HepG2 (cell line): ENCODE measurements around the gene MBD5. TPM values are rescaled to one million over a fixed set of nuclear protein-coding genes. Genes with fewer than 3 reads are reported as not detected.
"Not testable (repeated sequence)": the region's sequence is repeated elsewhere in the genome, so short reads cannot be mapped to it uniquely, and the experiment has no call there.

Source experiments
- ATAC-seq: fragments of 200-7000 bp; cut with Tn5 transposase; 3 replicates; pipeline ENCODE4 v1.9.1; 2020; ENCODE audit warnings: mild to moderate bottlenecking, moderate library complexity
- BruUV-seq: library from RNA; stranded (reverse); fragments of 400-500 nt; replicated peaks from 2 replicates; lab custom pipeline; 2021; lab: Mats Ljungman, UMichigan
- CTCF ChIA-PET: fragments of 300-600 bp; formaldehyde crosslinking; extraction: SDS; loops from one replicate; lab custom pipeline; 2021; ENCODE audit warnings: low total read pairs, inconsistent platforms, low intra/inter-chr PET ratio; lab: Yijun Ruan, JAX
- POLR2A ChIA-PET: fragments of 350-600 bp; sonication (Branson Sonifier 250); formaldehyde crosslinking; loops from one replicate; lab custom pipeline; 2020; ENCODE audit warnings: antibody characterized with exemption, inconsistent platforms; lab: Yijun Ruan, JAX
- DNase-seq: peaks from one replicate; pipeline ENCODE4 v3.0.0-alpha.2; 2015; ENCODE audit warnings: low spot score
- FAIRE-seq: peaks from 3 replicates; lab custom pipeline; 2011; peaks lifted over from hg19 to GRCh38; lab: Jason Lieb, UNC
- H2AFZ ChIP-seq: one replicate; pipeline ENCODE4 v1.6.1; 2011; ENCODE audit warnings: low read length, inconsistent platforms
- H3K27ac ChIP-seq: fragments of 300-600 bp; 3 replicates; pipeline ENCODE4 v1.8.0; 2011; ENCODE audit warnings: mixed run types, mild to moderate bottlenecking, mixed read lengths, low read length, inconsistent platforms; ENCODE audit not compliant: insufficient read depth; ENCODE audit errors: extremely low read length
- H3K27me3 ChIP-seq, 2 experiments: fragments of 200-600 bp in 1 of 2; 2 replicates in 1 of 2; 3 replicates in 1 of 2; pipeline versions ENCODE4 v1.6.0 to v1.8.0; 2011; ENCODE audit warnings: low read length in 2 of 2, mild to moderate bottlenecking in 2 of 2, moderate library complexity in 2 of 2, inconsistent platforms in 1 of 2; ENCODE audit not compliant: insufficient read depth in 2 of 2, control insufficient read depth in 1 of 2
- H3K36me3 ChIP-seq, 2 experiments: fragments of 200-600 bp in 1 of 2; replicated peaks in 1 of 2; 2 replicates in 1 of 2; 3 replicates in 1 of 2; pipeline versions ENCODE4 v1.5.1 to v1.8.0; 2011; ENCODE audit warnings: low read length in 2 of 2, inconsistent platforms in 1 of 2; ENCODE audit not compliant: insufficient read depth in 2 of 2, control insufficient read depth in 1 of 2
- H3K4me1 ChIP-seq: 2 replicates; pipeline ENCODE4 v1.5.1; 2012; ENCODE audit warnings: low read length, inconsistent platforms; ENCODE audit not compliant: insufficient read depth
- H3K4me2 ChIP-seq: 2 replicates; pipeline ENCODE4 v1.6.0; 2011; ENCODE audit warnings: low read depth, low read length, inconsistent platforms
- H3K4me3 ChIP-seq, 3 experiments: fragments of 200-600 bp in 1 of 3; sonication (generic), shearing (Covaris generic) in 1 of 3; replicated peaks in 1 of 3; 2 replicates each; pipeline ENCODE4 v1.5.1; 2011 to 2016; ENCODE audit warnings: low read length in 3 of 3, inconsistent platforms in 2 of 3, low read depth in 2 of 3, mild to moderate bottlenecking in 2 of 3, control low read depth in 1 of 3, mixed read lengths in 1 of 3; ENCODE audit not compliant: insufficient read depth in 1 of 3
- H3K79me2 ChIP-seq: one replicate; pipeline ENCODE4 v1.6.1; 2011; ENCODE audit warnings: low read length, inconsistent platforms; ENCODE audit not compliant: insufficient read depth
- H3K9ac ChIP-seq: 2 replicates; pipeline ENCODE4 v1.6.0; 2011; ENCODE audit warnings: mild to moderate bottlenecking, low read depth, low read length, inconsistent platforms; ENCODE audit not compliant: insufficient read depth
- H3K9me3 ChIP-seq: 2 replicates; pipeline ENCODE4 v1.5.1; 2012; ENCODE audit warnings: mild to moderate bottlenecking, low read length
- H4K20me1 ChIP-seq: 2 replicates; pipeline ENCODE4 v1.6.0; 2011; ENCODE audit warnings: inconsistent platforms, mild to moderate bottlenecking, low read length, moderate library complexity; ENCODE audit not compliant: insufficient read depth
- MAFF ChIP-seq: IDR thresholded peaks from 2 replicates; pipeline ENCODE4 v1.6.1; 2011; ENCODE audit warnings: low read depth, low read length, improper control_type of control experiment
- MAFK ChIP-seq, 2 experiments: IDR thresholded peaks in 1 of 2; conservative IDR thresholded peaks in 1 of 2; 2 replicates each; pipeline ENCODE4 v1.6.1; 2011; ENCODE audit warnings: improper control_type of control experiment in 2 of 2, low read length in 2 of 2
- POGZ ChIP-seq: sonication (generic); formaldehyde crosslinking; IDR thresholded peaks from 2 replicates; pipeline ENCODE4 v1.4.0; 2020; ENCODE audit warnings: mild to moderate bottlenecking, missing genetic modification reagents
- ZNF747 ChIP-seq: sonication (generic); formaldehyde crosslinking; IDR thresholded peaks from 2 replicates; pipeline ENCODE4 v1.8.1; 2023; ENCODE audit warnings: missing genetic modification reagents, mild to moderate bottlenecking, borderline replicate concordance
- WGBS: methylation state at CpG from one replicate; pipeline ENCODE4 v1.1.6; 2017; ENCODE audit warnings: low lambda C conversion rate; 5-methylcytosine and 5-hydroxymethylcytosine counted together
- in situ Hi-C: cut with HindIII; loops from 2 replicates; pipeline ENCODE4 v1.10.0; 2017; ENCODE audit warnings: low pct_unique_long_range_greater_than_20kb; ENCODE audit not compliant: extremely low pct_ligation_motif_present
- intact Hi-C: fragments of 100-400 bp; cut with micrococcal nuclease; formaldehyde crosslinking; loops from one replicate; pipeline ENCODE4 v1.10.0; 2022; ENCODE audit not compliant: unreplicated experiment
- polyA plus RNA-seq, 8 experiments: library from polyadenylated mRNA; depleted of rRNA in 3 of 8; stranded (reverse) in 7 of 8; unstranded in 1 of 8; fragments of >200 nt; fragmentation: Illumina TruSeq in 4 of 8; extraction: Trizol in 4 of 8; gene quantifications; 2 replicates each; pipeline versions ENCODE4 v1.2.1 to v1.2.3, GENCODE V29; 2011 to 2016; ENCODE audit warnings: low read depth in 4 of 8, missing spikeins in 1 of 8, mixed read lengths in 1 of 8; ENCODE audit not compliant: insufficient read depth in 1 of 8
- total RNA-seq, 5 experiments: library from RNA; depleted of rRNA; stranded (reverse); fragments of >200 nt; fragmentation: Illumina TruSeq; extraction: Trizol; gene quantifications; 2 replicates each; pipeline ENCODE4 v1.2.3, GENCODE V29; 2016; ENCODE audit warnings: low read depth in 1 of 5

Gene MBD5
- total and polyA plus RNA-seq, 2 of the 13 experiments (the other 11 are each of a cell fraction or from before 2014, with no cell fraction given), result 13.5 to 26.4 TPM

GRCh38 chr2:147994965-147995364 lies 25.9 kb upstream of the MBD5 start:
- peaks cover 24% of the 10 kb centered on the region for H4K20me1 ChIP-seq
- CTCF ChIA-PET, H3K27ac ChIP-seq, H3K9ac ChIP-seq: not testable (repeated sequence)
- TF ChIP-seq MAFK (conservative IDR thresholded peaks at IDR 0.05 in 1 of 2, IDR thresholded peaks at IDR 0.05 in 1 of 2; ENCODE audit: low read length in 2 of 2) (peak; percentile 87 to 90), MAFF (peak; percentile 90)
- TF ChIP-seq, all 625 proteins: peak for 2; not testable (repeated sequence) for 623
- H3K4me2 ChIP-seq, H3K4me1 ChIP-seq, BruUV-seq, H2AFZ ChIP-seq, H3K9me3 ChIP-seq, FAIRE-seq, intact Hi-C loops, H3K4me3 ChIP-seq, DNase-seq, POLR2A ChIA-PET, ATAC-seq, in situ Hi-C loops, H3K27me3 ChIP-seq: not testable (repeated sequence)
- H3K79me2 ChIP-seq, result peaks cover 92% of the 10 kb centered on the region
- WGBS, result over 99% methylated on average over 7 of the region's 7 CpGs
- peaks cover 5 to 12% of the 10 kb centered on the region in 2 experiments for H3K36me3 ChIP-seq

GRCh38 chr2:147996828-147997227 lies 24.1 kb upstream of the MBD5 start:
- FAIRE-seq (no peak), DNase-seq (no peak), ATAC-seq (no peak)
- POLR2A ChIA-PET, result no interaction called here
- Histone ChIP-seq H3K9ac (no peak overlapping the region), H3K79me2 (peaks cover 96% of the 10 kb centered on the region), H3K36me3 (peaks cover 5 to 12% of the 10 kb centered on the region in 2 experiments), H3K4me2 (no peak overlapping the region), H3K4me3 (no peak overlapping the region), H4K20me1 (peaks cover 21% of the 10 kb centered on the region), H2AFZ (no peak overlapping the region), H3K27ac (no peak overlapping the region), H3K4me1 (0 out of 2 replicates have a peak, but pooled peaks cover 3% of the 10 kb centered on the region), H3K27me3 (no peaks in the 10 kb centered on the region), H3K9me3 (peaks cover 3% of the 10 kb centered on the region; the same call in 1 of the 2 replicates)
- in situ Hi-C loops (no loop called here), intact Hi-C loops (no loop called here)
- TF ChIP-seq ZNF747 (no peak), POGZ (CRISPR knock-in tag) (no peak)
- BruUV-seq, result no TSS peak
- CTCF ChIA-PET, result no interaction called here
